Measurements from ENCODE around the gene TMEM72.

TMEM72 gene

GRCh38 chr10:44932517-44933450, 21.6 kb downstream of the TMEM72 start:
- in situ Hi-C loops (cut with MboI; ENCODE audit: low sequenced_read_pairs): no loop called here

DNA sequence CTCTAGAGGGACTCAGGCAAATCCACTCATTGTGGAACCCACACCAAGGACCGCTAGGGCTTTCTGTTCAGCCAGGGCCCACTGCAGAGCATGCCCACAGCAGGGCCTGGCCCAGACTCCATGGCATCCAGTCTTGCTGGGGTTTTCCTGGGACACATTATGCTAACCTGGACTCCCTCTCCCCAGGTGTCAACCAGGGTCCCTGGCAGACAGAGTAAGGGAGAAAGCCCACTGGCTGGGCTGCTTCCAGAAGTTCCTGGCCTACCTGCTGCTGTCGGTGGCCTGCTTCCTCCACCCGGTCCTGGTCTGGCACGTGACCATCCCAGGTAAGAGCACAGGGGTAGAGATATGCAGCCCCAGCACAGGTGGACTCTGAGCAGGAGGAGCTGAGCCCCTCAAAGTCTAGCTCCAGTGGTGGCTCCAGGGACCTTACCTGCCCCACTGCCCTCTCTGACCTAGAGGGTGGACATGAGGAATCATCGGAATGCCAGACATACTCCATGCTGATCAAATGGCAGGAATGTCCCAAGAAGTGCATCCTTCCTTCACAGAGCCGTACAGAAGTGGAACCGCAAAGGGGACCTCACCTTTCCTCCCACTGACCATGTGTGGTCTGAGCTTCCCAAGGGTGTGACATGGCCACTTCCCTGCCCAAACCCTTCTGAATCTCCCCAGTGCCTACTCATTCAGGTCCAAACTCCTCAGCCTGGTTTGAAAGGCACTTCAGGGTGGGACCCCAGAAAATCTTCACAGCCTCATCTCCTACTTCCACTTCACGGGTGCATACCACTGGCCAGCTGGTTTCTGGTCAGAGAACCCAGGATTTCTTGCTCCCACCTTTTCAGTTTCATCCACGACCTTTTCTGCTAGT, 22.5 kb downstream of the TMEM72 start:
- in situ Hi-C loops (cut with MboI; ENCODE audit: low sequenced_read_pairs): no loop called here

DNA sequence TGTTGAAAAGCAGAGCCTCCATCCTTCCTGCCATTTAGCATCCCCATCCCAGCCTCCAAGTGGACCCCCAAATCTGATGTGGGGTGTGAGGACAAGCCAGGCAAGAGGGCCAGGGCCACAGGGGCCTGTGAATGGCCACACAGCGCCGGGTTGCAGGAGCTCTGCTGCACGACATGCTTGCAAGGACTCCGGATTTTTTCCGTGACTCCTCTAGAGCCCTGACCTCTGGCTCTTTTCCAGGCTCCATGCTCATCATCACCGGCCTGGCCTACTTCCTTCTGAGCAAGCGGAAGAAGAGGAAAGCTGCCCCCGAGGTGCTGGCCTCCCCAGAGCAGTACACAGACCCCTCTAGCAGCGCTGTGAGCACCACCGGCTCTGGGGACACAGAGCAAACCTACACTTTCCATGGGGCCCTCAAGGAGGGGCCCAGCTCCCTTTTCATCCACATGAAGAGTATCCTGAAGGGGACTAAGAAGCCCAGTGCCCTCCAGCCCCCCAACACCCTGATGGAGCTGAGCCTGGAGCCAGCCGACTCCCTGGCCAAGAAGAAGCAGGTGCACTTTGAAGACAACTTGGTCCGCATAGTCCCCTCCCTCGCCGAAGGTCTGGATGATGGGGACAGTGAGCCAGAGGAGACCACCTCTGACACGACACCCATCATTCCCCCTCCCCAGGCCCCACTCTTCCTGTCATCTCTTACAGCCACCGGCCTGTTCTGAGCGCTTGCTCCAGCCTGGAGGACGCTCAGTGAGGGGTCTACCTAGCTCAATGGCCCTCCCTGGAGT, 23.5 kb downstream of the TMEM72 start:
- in situ Hi-C loops (cut with MboI; ENCODE audit: low sequenced_read_pairs): loop anchor here (5.0 kb wide), 1 partner anchor 38 kb away; no protein-coding TSS in a partner anchor

- in situ Hi-C loops (cut with MboI; ENCODE audit: low sequenced_read_pairs): loop anchor here (5.0 kb wide), 1 partner anchor 37 kb away; no protein-coding TSS in a partner anchor
These were observed 24.2 kb downstream of the TMEM72 start for GRCh38 chr10:44935201-44935965.

- in situ Hi-C loops (cut with MboI; ENCODE audit: low sequenced_read_pairs): loop anchor here (5.0 kb wide), 1 partner anchor 36 kb away; no protein-coding TSS in a partner anchor
These were observed 24.8 kb downstream of the TMEM72 start for GRCh38 chr10:44935966-44936295.

- in situ Hi-C loops (cut with MboI; ENCODE audit: low sequenced_read_pairs): loop anchor here (5.0 kb wide), 1 partner anchor 36 kb away; no protein-coding TSS in a partner anchor
These were observed 25.3 kb downstream of the TMEM72 start for GRCh38 chr10:44936314-44936975.

- in situ Hi-C loops (cut with MboI; ENCODE audit: low sequenced_read_pairs): loop anchor here (5.0 kb wide), 1 partner anchor 35 kb away; no protein-coding TSS in a partner anchor
These were observed 26.3 kb downstream of the TMEM72 start for GRCh38 chr10:44937196-44938005.

- in situ Hi-C loops (cut with MboI; ENCODE audit: low sequenced_read_pairs): loop anchor here (5.0 kb wide), 1 partner anchor 33 kb away; no protein-coding TSS in a partner anchor
These were observed 27.8 kb downstream of the TMEM72 start for GRCh38 chr10:44938956-44939355.

DNA sequence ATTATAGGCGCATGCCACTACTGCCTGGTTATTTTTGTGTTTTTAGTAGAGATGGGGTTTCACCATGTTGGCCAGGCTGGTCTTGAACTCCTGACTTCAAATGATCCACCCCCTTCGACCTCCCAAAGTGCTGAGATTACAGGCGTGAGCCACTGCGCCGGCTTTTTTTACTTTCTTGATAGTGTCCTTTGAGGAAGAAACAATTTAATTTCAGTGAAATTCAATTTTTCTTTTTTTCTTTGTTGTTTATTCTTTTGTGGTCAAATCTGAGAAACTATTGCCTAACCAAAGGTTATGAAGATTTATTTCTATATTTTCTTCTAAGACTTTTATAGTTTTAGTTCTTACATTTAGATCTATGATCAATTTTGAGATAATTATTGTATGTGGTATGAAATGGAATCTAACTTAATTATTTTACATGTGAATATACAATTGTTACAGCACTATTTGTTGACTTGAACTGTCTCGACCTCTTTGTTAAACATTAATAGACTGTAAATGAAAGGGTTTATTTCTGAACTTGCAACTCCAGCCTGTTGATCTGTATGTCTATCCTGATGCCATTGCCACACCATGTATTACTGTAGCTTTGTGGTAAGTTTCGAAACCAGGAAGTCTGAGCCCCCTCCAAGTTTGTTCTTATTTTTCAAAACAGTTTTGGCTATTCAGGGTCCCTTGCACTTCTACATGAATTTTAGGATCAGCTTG, 28.7 kb downstream of the TMEM72 start:
- in situ Hi-C loops (cut with MboI; ENCODE audit: low sequenced_read_pairs): loop anchor here (5.0 kb wide), 1 partner anchor 32 kb away; no protein-coding TSS in a partner anchor

GRCh38 chr10:44944354-44944753, 33.2 kb downstream of the TMEM72 start:
- in situ Hi-C loops (cut with MboI; ENCODE audit: low sequenced_read_pairs): no loop called here

GRCh38 chr10:44946205-44946604, 35.1 kb downstream of the TMEM72 start:
- in situ Hi-C loops (cut with MboI; ENCODE audit: low sequenced_read_pairs): no loop called here

GRCh38 chr10:44947371-44948152, 36.4 kb downstream of the TMEM72 start:
- in situ Hi-C loops (cut with MboI; ENCODE audit: low sequenced_read_pairs): no loop called here

- in situ Hi-C loops (cut with MboI; ENCODE audit: low sequenced_read_pairs): no loop called here
These were observed 37.5 kb downstream of the TMEM72 start for GRCh38 chr10:44948642-44949041.

DNA sequence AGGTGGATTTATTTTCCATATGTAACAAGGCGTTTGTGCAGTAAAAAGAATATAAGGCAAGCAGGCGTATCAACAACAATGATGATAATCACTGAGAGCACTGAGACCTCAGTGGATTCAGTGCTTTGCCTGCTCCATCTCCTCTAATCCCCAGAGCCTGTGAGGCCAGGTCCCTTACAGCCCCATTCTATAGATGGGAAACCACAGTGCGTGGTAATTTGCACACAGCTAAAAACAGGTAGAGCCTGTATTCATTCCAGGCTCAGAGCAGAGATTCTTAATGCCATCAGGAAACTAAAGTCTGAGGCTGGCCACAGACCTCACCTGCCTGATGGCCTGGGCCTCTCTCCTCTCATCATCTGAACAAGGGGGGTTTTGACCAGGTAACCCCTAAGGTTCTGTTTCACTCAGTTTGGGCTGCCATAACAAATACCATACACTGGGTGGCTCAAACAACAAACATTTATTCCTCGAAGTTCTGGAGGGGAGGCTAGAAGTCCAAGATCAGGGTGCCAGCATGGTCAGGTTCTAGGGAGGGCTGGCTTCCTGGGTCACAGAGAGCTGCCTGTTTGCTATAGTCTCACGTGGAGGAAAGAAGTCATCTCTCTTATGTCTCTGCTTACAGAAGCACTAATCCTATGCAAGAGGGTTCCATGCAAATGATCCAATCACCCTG, 38.1 kb downstream of the TMEM72 start:
- in situ Hi-C loops (cut with MboI; ENCODE audit: low sequenced_read_pairs): no loop called here

GRCh38 chr10:44949915-44950314, 38.8 kb downstream of the TMEM72 start:
- in situ Hi-C loops (cut with MboI; ENCODE audit: low sequenced_read_pairs): loop anchor here (25.0 kb wide), 1 partner anchor 1538 kb away; the partner anchor contains the start of gene HNRNPF
